CD14-positive monocyte (primary cell): ENCODE measurements around the gene ST3GAL4. TPM values are rescaled to one million over a fixed set of nuclear protein-coding genes. Genes with fewer than 3 reads are reported as not detected.

Source experiments
- DNase-seq, 3 donors: peaks; one replicate each; pipeline ENCODE4 v3.0.0-alpha.2; 2011 to 2022
- H2AFZ ChIP-seq: 2 replicates; pipeline ENCODE4 v1.6.0; 2012; ENCODE audit warnings: mild to moderate bottlenecking, low read depth, low read length, inconsistent platforms; ENCODE audit not compliant: insufficient read depth, poor library complexity, severe bottlenecking
- H3K27ac ChIP-seq, 2 donors: 1 replicate in 1 of 2; 2 replicates in 1 of 2; pipeline ENCODE4 v1.5.1; 2012 to 2013; ENCODE audit warnings: low read length in 2 of 2, control low read depth in 1 of 2, inconsistent platforms in 1 of 2, low read depth in 1 of 2, mild to moderate bottlenecking in 1 of 2
- H3K27me3 ChIP-seq, 2 donors: one replicate each; pipeline versions ENCODE4 v1.6.0 to v1.6.1; 2011 to 2013; ENCODE audit warnings: low read length in 2 of 2; ENCODE audit not compliant: control insufficient read depth in 2 of 2, insufficient read depth in 2 of 2
- H3K36me3 ChIP-seq, 2 donors: replicated peaks in 1 of 2; 1 replicate in 1 of 2; 2 replicates in 1 of 2; pipeline versions ENCODE4 v1.5.1 to v1.6.1; 2012 to 2013; ENCODE audit warnings: low read length in 2 of 2, control low read depth in 1 of 2, inconsistent platforms in 1 of 2, mild to moderate bottlenecking in 1 of 2; ENCODE audit not compliant: insufficient read depth in 2 of 2, control insufficient read depth in 1 of 2
- H3K4me1 ChIP-seq, 2 donors: 1 replicate in 1 of 2; 2 replicates in 1 of 2; pipeline versions ENCODE4 v1.5.1 to v1.6.1; 2012 to 2013; ENCODE audit warnings: low read length in 2 of 2, control low read depth in 1 of 2, inconsistent platforms in 1 of 2, mild to moderate bottlenecking in 1 of 2, moderate library complexity in 1 of 2; ENCODE audit not compliant: insufficient read depth in 2 of 2, control insufficient read depth in 1 of 2
- H3K4me2 ChIP-seq: replicated peaks from 2 replicates; pipeline ENCODE3; 2012; ENCODE audit warnings: low read length, moderate library complexity, mild to moderate bottlenecking; ENCODE audit not compliant: poor library complexity, severe bottlenecking; ENCODE audit errors: extremely low read depth
- H3K4me3 ChIP-seq, 3 experiments: fragments of 200-600 bp in 1 of 3; sonication (generic) in 1 of 3; replicated peaks in 1 of 3; 1 replicate in 2 of 3; 2 replicates in 1 of 3; pipeline ENCODE4 v1.5.1; 2011 to 2013; ENCODE audit warnings: low read length in 3 of 3, mild to moderate bottlenecking in 3 of 3, control low read depth in 2 of 3, low read depth in 2 of 3, inconsistent platforms in 1 of 3, moderate library complexity in 1 of 3
- H3K79me2 ChIP-seq: 2 replicates; pipeline ENCODE4 v1.6.0; 2012; ENCODE audit warnings: mild to moderate bottlenecking, control low read depth, inconsistent platforms, low read length, moderate library complexity; ENCODE audit not compliant: insufficient read depth
- H3K9ac ChIP-seq: 2 replicates; pipeline ENCODE4 v1.6.0; 2017; ENCODE audit warnings: low read length, mild to moderate bottlenecking; ENCODE audit not compliant: insufficient read depth, poor library complexity, severe bottlenecking
- H3K9me3 ChIP-seq, 2 donors: replicated peaks in 1 of 2; 1 replicate in 1 of 2; 2 replicates in 1 of 2; pipeline versions ENCODE4 v1.5.1 to v1.6.1; 2012 to 2013; ENCODE audit warnings: low read length in 2 of 2, control low read depth in 1 of 2; ENCODE audit not compliant: control insufficient read depth in 1 of 2, insufficient read depth in 1 of 2
- H4K20me1 ChIP-seq: 2 replicates; pipeline ENCODE4 v1.6.0; 2012; ENCODE audit warnings: mild to moderate bottlenecking, low read length, control low read depth, moderate library complexity; ENCODE audit not compliant: insufficient read depth
- H3K27ac Mint-ChIP-seq, 7 donors: one replicate each; pipeline ENCODE4 v1.8.0; 2020; ENCODE audit warnings: mild to moderate bottlenecking in 7 of 7, mixed read lengths in 7 of 7, moderate library complexity in 6 of 7, inconsistent platforms in 2 of 7
- H3K27me3 Mint-ChIP-seq, 3 donors: one replicate each; pipeline ENCODE4 v1.8.0; 2021 to 2022; ENCODE audit warnings: low read depth in 3 of 3, mild to moderate bottlenecking in 3 of 3, mixed read lengths in 3 of 3, moderate library complexity in 3 of 3, inconsistent platforms in 1 of 3
- H3K36me3 Mint-ChIP-seq, 2 donors: one replicate each; pipeline ENCODE4 v1.8.0; 2020; ENCODE audit warnings: mixed read lengths in 2 of 2, inconsistent platforms in 1 of 2, mild to moderate bottlenecking in 1 of 2
- H3K4me1 Mint-ChIP-seq: one replicate; pipeline ENCODE4 v1.8.0; 2020; ENCODE audit warnings: mild to moderate bottlenecking, mixed read lengths
- H3K4me3 Mint-ChIP-seq, 2 donors: one replicate each; pipeline ENCODE4 v1.8.0; 2020; ENCODE audit warnings: mild to moderate bottlenecking in 2 of 2, mixed read lengths in 2 of 2, moderate library complexity in 1 of 2
- H3K9me3 Mint-ChIP-seq, 7 donors: one replicate each; pipeline ENCODE4 v1.8.0; 2020 to 2022; ENCODE audit warnings: mixed read lengths in 7 of 7, mild to moderate bottlenecking in 6 of 7, moderate library complexity in 6 of 7, inconsistent platforms in 2 of 7
- WGBS: methylation state at CpG from one replicate; pipeline ENCODE4 v1.1.5; 2013; ENCODE audit warnings: missing lambda C conversion rate; ENCODE audit not compliant: insufficient coverage; 5-methylcytosine and 5-hydroxymethylcytosine counted together
- intact Hi-C, 2 donors: fragments of 100-400 bp; cut with micrococcal nuclease; formaldehyde crosslinking; loops; one replicate each; pipeline versions ENCODE4 v1.15.0 to v1.15.1; 2023
- polyA plus RNA-seq, 3 donors: library from polyadenylated mRNA; depleted of rRNA in 1 of 3; unstranded in 2 of 3; stranded (reverse) in 1 of 3; fragments of 300-500 nt in 2 of 3; fragments of >200 nt in 1 of 3; fragmentation: Illumina TruSeq in 2 of 3; gene quantifications; 1 replicate in 2 of 3; 2 replicates in 1 of 3; pipeline ENCODE4 v1.2.3, GENCODE V29; 2012 to 2021
- TF ChIP-seq, protein P1 (sequence below): fragments of 200-600 bp; IDR thresholded peaks from one replicate; pipeline ENCODE4 v1.8.0; 2022; ENCODE audit warnings: antibody characterized with exemption, mild to moderate bottlenecking

ST3GAL4 gene
- polyA plus RNA-seq, 3 donors, result 7.8 to 14.3 (median 10.1) TPM

- Histone ChIP-seq H3K4me3 (no peak overlapping the region), H3K36me3 (peaks cover 47 to 83% of the 10 kb centered on the region in 2 donors), H3K4me1 (peaks cover 29% of the 10 kb centered on the region in 2 donors), H3K79me2 (peaks cover 3% of the 10 kb centered on the region), H2AFZ (no peak overlapping the region), H3K27me3 (no peaks in the 10 kb centered on the region), H3K4me2 (no peak overlapping the region), H3K9me3 (no peaks in the 10 kb centered on the region), H4K20me1 (peaks cover 3% of the 10 kb centered on the region), H3K9ac (no peak overlapping the region), H3K27ac (no peak overlapping the region)
- 93% methylated on average over 6 of the region's 11 CpGs for WGBS
- Mint-ChIP-seq H3K27me3 (peaks cover 0 to 5% (median 5%) of the 10 kb centered on the region in 3 donors), H3K4me1 (peaks cover 41% of the 10 kb centered on the region), H3K27ac (peak overlapping the region in 3 of 7 donors; percentile 9 to 42 (median 14)), H3K4me3 (no peak overlapping the region), H3K36me3 (peaks cover 79 to 85% of the 10 kb centered on the region in 2 donors), H3K9me3 (no peaks in the 10 kb centered on the region)
- DNase-seq, result no peak
- TF ChIP-seq, protein P1, sequence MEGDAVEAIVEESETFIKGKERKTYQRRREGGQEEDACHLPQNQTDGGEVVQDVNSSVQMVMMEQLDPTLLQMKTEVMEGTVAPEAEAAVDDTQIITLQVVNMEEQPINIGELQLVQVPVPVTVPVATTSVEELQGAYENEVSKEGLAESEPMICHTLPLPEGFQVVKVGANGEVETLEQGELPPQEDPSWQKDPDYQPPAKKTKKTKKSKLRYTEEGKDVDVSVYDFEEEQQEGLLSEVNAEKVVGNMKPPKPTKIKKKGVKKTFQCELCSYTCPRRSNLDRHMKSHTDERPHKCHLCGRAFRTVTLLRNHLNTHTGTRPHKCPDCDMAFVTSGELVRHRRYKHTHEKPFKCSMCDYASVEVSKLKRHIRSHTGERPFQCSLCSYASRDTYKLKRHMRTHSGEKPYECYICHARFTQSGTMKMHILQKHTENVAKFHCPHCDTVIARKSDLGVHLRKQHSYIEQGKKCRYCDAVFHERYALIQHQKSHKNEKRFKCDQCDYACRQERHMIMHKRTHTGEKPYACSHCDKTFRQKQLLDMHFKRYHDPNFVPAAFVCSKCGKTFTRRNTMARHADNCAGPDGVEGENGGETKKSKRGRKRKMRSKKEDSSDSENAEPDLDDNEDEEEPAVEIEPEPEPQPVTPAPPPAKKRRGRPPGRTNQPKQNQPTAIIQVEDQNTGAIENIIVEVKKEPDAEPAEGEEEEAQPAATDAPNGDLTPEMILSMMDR, result no peak
- intact Hi-C loops, result no loop called here
These were observed 15.5 kb upstream of the ST3GAL4 start for GRCh38 chr11:126339863-126340434.

DNA sequence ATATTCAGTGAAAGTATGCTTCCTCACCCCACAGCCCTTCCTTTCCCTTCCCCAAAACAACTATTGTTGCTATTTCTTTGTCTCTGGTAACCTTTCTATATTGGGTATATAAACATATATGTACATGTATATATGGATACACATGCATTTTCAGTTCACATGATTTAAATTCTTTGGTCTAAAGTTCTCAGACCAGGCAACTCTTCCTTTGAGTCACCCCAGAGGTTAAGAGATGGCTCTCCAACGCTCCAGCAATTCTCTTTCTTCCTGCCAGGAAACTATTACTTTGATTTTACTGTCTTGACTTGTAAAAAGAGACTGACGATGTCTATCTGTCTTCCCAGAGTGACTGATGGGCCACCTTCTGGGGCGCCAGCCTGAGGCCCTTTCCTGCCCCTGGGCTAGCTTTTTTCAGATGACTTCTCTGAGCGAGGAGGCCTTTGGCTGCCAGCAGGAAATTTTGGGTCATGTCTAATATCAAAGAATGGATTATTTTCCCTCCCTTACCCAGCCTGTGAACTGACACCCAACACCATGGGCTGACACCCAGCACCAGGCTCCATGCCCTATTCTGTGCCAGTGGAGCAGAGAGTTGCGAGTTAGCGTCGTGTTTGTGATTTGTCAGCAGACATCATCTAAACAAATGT lies 14.4 kb upstream of the ST3GAL4 start:
- peaks cover 78 to 86% of the 10 kb centered on the region in 2 donors for H3K36me3 Mint-ChIP-seq
- H3K4me2 ChIP-seq, result no peak overlapping the region
- peaks cover 50 to 78% of the 10 kb centered on the region in 2 donors for H3K36me3 ChIP-seq

More for the DNA sequence above, 14.4 kb upstream of the ST3GAL4 start:
- Histone ChIP-seq H4K20me1 (peaks cover 9% of the 10 kb centered on the region), H3K4me3 (no peak overlapping the region), H3K79me2 (peaks cover 6% of the 10 kb centered on the region), H2AFZ (no peak overlapping the region), H3K9me3 (no peaks in the 10 kb centered on the region), H3K27me3 (no peaks in the 10 kb centered on the region), H3K9ac (no peak overlapping the region), H3K4me1 (peaks cover 38 to 39% of the 10 kb centered on the region in 2 donors), H3K27ac (no peak overlapping the region)
- TF ChIP-seq, protein P1, result no peak
- H3K27ac Mint-ChIP-seq, result peak overlapping the region in 2 of 7 donors; percentile 12 to 43
- H3K4me3 Mint-ChIP-seq, result no peak overlapping the region
- intact Hi-C loops, result no loop called here
- no peaks in the 10 kb centered on the region for H3K9me3 Mint-ChIP-seq
- peaks cover 46% of the 10 kb centered on the region for H3K4me1 Mint-ChIP-seq
- no peak for DNase-seq
- WGBS, result 60% methylated on average over 3 of the region's 7 CpGs
- peaks cover 0 to 9% (median 5%) of the 10 kb centered on the region in 3 donors for H3K27me3 Mint-ChIP-seq
